Stimulated activated CD8-positive, alpha-beta memory T cell treated with anti-CD3 and anti-CD28 coated beads, Interleukin-7, amount 100 ng/mL, for 1 hour (primary cell): ENCODE measurements around the gene RPL22L1.
A peak's percentile ranks its signal among the peaks of the same experiment; 100 is the strongest.
"Not testable (repeated sequence)": the region's sequence is repeated elsewhere in the genome, so short reads cannot be mapped to it uniquely, and the experiment has no call there.

ENCODE experiments used
- DNase-seq, 2 donors: peaks; one replicate each; pipeline ENCODE4 v3.0.0-alpha.2; 2020; ENCODE audit warnings: low read depth in 2 of 2

The RPL22L1 gene

GRCh38 chr3:170869645-170870593 is at the start of gene RPL22L1:
Gene RPL22L1 (minus strand): TSS chr3:170870195. CDS start chr3:170870167, 28 bp downstream.
- peak; percentile 82 to 84 for DNase-seq

- no peak for DNase-seq
Measured at GRCh38 chr3:170918715-170919114, 48.7 kb upstream of the RPL22L1 start.

- DNase-seq: no peak
Measured at GRCh38 chr3:170914690-170915089, 44.7 kb upstream of the RPL22L1 start.

DNA sequence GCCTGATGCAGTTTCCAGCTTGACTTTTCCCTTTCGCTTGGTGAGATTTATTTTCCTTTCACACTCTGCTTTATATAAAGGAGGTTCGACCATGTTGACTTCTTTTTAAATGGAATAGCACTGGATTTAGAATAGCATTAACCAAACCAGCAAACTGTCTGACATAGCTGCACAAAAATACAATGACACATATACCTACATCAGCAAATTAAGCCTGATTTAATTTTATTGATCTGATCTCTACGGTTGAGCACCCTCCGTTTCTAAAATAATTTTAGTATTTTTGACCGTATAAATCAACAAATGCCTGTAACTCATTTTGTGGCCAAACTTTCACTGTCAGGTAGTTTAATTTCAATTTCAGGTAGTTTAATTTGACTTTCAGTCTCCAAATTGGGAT is 44.2 kb upstream of the RPL22L1 start:
- DNase-seq: no peak

DNA sequence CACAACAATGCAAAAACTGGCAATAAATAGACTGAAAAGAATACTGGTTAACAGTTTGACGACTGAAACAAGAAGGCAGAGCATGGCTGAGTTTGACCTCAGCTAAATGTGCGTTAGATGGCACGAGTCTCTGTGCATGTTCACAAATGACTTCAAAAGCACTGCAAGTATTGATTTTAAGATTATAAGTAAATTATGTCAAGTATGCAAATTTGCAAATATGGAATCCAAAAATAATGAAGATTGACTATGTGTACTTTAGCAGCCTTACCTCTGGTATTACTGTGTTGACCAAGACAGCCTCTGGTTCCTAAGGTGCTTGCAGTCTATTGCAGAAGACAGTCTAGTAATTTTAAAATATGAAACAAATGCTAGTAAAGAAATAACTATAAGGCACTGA is 41.1 kb upstream of the RPL22L1 start:
- DNase-seq: no peak

- DNase-seq: no peak
Measured at GRCh38 chr3:170910542-170910941, 40.5 kb upstream of the RPL22L1 start.

DNA sequence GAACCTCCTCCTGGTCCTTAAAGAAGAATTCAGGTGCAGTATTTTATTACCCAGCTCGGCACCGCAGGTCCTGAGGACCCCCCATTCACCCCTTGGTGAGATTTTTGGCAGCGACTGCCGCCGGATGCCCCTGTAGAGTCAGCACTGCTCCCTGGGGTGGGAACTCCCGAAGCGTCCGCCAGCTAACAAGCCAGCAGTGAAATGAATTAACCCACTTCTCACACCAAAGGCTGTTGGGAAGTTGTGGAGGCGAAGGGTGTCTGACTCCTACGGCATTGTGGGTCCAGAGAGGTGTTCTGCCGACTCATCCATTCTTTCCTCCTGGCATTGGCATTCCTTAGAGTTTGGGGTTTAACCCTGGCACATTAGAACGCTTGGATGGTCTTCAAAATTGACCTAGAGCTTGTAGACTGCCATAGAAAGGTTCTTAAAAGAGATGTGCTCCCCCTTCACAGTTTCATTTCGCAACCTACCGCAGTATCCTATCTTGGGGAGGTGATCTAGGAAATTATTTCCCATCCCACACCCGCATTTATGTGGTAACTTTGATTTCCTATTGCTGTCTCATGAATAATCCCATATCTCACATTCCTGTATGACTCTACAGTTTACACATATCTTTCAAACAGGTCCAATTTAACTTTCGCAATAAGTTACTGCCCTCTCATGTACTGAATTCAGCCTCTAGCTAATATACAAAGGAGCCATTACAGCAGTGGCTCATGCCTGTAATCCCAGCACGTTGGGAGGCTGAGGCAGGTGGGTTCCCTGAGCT is 39.3 kb upstream of the RPL22L1 start:
- no peak for DNase-seq

- DNase-seq: peak; percentile 89 to 91
Measured at GRCh38 chr3:170908235-170909116, 38.5 kb upstream of the RPL22L1 start, which contains the start of gene EIF5A2. Gene EIF5A2 (minus strand): TSS chr3:170908637. CDS start chr3:170907806, 831 bp downstream.

DNA sequence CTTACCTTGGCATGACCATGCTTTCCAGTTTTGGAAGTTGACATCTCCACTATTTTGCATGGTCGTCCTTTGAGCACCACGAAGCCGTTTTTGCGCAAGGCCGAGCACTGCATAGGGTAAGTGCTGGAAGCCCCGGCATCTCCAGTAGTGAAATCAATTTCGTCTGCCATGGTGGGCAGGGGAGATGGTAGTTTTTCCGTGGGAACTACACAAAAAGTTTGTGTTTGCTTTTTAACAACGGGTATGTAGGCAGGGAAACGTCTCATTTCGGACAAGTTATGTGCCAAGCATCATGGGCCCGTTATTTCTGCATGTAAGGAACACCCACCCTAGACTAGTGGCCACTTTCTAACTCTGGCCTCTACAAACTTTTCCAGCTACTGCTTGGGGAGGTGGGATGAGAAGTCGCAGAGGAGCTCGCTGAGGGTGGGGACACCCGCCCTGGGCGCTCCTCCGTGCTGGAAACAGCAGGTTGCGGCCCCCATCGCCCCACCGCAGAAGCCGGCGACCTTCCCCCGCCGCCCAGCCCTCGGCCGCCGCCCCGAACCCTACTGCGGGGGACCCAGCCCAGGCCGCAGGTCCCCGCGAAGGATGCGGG is 37.7 kb upstream of the RPL22L1 start:
- no peak for DNase-seq

- DNase-seq: no peak
Measured at GRCh38 chr3:170905862-170906261, 35.9 kb upstream of the RPL22L1 start.

GRCh38 chr3:170903123-170903522 is 33.1 kb upstream of the RPL22L1 start:
- DNase-seq: no peak

DNA sequence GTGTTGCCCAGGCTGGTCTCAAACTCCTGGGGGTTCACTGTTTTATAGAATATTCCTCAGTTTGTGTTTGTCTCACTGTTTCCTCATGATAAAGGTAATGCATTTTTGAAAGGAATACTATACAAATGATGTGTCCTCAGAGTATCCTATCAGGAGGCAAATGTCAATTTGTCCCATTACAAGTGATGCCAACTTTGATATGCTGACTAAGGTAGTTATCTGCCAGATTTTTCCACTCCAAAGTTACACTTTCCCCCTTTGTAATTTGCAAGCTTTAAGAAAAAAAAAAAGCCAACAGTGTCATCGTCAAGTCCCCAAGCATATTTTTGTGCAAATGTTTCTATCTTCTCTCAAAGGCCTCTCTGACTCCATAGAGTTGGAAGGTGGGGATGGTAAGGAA is 29.5 kb upstream of the RPL22L1 start:
- no peak for DNase-seq

DNA sequence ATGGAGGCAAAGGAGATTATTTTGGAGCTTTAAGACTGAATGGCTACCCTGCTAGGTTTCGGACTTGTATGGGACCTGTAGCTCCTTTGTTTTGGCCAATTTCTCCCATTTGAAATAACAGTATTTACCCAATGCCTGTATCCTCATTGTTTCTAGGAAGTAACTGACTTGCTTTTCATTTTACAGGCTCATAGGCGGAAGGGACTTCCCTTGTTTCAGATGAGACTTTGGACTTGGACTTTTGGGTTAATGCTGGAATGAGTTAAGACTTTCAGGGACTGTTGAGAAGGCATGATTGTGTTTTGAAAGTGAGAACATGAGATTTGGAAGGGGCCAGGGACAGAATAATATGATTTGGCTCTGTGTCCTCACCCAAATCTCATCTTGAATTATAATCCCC is 28.0 kb upstream of the RPL22L1 start:
- no peak for DNase-seq

DNA sequence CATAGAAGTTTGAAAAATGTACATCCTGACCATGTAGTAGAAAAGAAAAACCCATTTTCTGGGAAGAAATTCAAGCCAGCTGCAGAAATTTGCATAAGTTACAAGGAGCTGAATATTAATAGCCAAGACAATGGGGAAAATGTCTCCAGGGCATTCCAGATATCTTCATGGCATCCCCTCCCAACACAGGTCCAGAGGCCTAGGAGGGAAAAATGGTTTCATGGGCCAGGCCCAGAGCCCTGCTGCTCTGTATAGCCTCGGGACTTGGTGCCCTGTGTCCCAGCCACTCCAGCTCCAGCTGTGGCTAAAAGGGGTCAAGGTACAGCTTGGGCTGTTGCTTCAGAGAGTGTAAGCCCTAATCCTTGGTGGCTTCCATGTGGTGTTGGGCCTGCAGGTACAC is 27.2 kb upstream of the RPL22L1 start:
- not testable (repeated sequence) for DNase-seq

- no peak for DNase-seq
Measured at GRCh38 chr3:170896781-170897180, 26.8 kb upstream of the RPL22L1 start.

- DNase-seq: not testable (repeated sequence)
Measured at GRCh38 chr3:170896333-170896732, 26.3 kb upstream of the RPL22L1 start.

- DNase-seq: no peak
Measured at GRCh38 chr3:170893895-170894294, 23.9 kb upstream of the RPL22L1 start.

- DNase-seq: no peak
Measured at GRCh38 chr3:170889630-170890029, 19.6 kb upstream of the RPL22L1 start.

- no peak for DNase-seq
Measured at GRCh38 chr3:170889132-170889531, 19.1 kb upstream of the RPL22L1 start.

DNA sequence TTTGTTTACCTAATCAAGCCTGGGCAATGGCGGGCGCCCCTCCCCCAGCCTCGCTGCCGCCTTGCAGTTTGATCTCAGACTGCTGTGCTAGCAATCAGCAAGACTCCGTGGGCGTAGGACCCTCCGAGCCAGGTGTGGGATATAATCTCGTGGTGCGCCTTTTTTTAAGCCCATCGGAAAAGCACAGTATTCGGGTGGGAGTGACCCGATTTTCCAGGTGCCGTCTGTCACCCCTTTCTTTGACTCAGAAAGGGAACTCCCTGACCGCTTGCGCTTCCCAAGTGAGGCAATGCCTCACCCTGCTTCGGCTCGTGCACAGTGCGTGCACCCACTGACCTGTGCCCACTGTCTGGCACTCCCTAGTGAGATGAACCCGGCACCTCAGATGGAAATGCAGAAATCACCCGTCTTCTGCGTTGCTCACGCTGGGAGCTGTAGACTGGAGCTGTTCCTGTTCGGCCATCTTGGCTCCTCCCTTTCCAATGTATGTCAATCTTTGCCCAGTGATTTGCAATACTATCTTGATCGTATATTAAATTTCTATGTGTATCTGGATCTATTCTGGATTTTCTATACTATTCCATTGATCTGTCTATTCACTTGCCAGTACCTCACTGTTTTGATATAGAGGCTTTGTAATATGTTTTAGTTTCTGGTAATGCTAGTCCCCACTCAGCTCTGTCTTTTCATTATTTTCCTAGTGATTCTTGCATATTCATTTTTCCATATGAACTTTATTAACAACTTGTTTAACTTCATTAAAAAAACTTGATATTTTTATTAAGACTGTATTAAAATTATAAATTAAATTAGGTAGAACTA is 14.3 kb upstream of the RPL22L1 start:
- not testable (repeated sequence) for DNase-seq
